ENCODE results near the gene MDN1. TPM values are rescaled to one million over a fixed set of nuclear protein-coding genes. Genes with fewer than 3 reads are reported as not detected.

The MDN1 gene
- total RNA-seq, 2 donors from 2014 or later = 26.2 to 53.3 TPM

DNA sequence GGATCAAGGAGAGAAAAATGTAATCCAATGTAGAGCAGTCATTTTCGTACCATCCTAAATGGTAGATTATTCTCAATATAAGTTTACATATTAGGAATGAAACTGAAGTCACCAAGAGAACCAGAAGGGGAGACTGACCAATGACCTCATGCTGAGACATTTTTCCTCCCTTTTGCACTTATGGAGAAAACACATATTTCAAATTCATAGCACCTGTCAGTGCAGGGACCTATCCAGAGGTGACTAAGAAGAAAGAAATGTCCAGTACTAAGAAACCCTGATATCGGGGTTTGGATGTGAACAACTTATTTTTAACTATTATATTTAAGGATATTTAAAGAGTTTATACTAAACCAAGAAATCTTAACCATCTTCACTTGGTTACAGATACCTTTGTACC, 164.5 kb downstream of the MDN1 start:
- WGBS = 92% methylated on average over 2 of the region's 2 CpGs
- TF ChIP-seq, protein P1, sequence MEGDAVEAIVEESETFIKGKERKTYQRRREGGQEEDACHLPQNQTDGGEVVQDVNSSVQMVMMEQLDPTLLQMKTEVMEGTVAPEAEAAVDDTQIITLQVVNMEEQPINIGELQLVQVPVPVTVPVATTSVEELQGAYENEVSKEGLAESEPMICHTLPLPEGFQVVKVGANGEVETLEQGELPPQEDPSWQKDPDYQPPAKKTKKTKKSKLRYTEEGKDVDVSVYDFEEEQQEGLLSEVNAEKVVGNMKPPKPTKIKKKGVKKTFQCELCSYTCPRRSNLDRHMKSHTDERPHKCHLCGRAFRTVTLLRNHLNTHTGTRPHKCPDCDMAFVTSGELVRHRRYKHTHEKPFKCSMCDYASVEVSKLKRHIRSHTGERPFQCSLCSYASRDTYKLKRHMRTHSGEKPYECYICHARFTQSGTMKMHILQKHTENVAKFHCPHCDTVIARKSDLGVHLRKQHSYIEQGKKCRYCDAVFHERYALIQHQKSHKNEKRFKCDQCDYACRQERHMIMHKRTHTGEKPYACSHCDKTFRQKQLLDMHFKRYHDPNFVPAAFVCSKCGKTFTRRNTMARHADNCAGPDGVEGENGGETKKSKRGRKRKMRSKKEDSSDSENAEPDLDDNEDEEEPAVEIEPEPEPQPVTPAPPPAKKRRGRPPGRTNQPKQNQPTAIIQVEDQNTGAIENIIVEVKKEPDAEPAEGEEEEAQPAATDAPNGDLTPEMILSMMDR (IDR thresholded peaks at IDR 0.05) = no peak
- TF ChIP-seq POLR2AphosphoS5 (IDR thresholded peaks at IDR 0.05) (no peak), POLR2A (IDR thresholded peaks at IDR 0.05) (no peak)
- peaks cover 0 to 2% of the 10 kb centered on the region in 2 donors for H3K36me3 ChIP-seq
- H3K27ac ChIP-seq = no peak overlapping the region
- no peak for DNase-seq (ENCODE audit: low spot score)
- intact Hi-C loops (cut with DNase I) = no loop called here
- no peaks in the 10 kb centered on the region for H3K9me3 ChIP-seq
- no peak overlapping the region for H3K4me3 ChIP-seq
- no peaks in the 10 kb centered on the region for H3K4me1 ChIP-seq (replicated peaks)
- no peaks in the 10 kb centered on the region for H3K27me3 ChIP-seq (replicated peaks; ENCODE audit: insufficient read depth)

DNA sequence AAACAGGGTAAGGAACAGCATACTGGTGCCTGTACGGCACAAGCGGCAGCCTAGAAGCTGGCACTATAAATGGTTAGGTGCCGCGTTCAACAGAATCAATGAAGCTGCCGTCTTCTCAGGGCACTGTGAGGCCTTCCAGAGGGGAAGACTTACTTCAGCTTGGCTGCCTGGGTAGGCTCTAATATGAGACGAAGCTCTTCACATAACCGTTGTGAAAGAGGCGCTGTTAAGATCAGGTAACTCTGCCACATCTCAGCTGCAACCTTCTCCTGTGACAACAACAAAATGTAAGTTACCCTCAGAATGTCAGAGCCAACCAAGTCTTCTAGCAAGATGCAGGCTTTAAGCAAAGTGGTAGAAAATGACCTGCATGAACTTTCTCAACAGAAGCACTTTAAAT, 169.0 kb downstream of the MDN1 start:
- TF ChIP-seq, protein P1 (IDR thresholded peaks at IDR 0.05) = no peak
- TF ChIP-seq POLR2A (IDR thresholded peaks at IDR 0.05) = no peak
- no peak for TF ChIP-seq POLR2AphosphoS5 (IDR thresholded peaks at IDR 0.05)
- intact Hi-C loops (cut with DNase I) = no loop called here
- DNase-seq (ENCODE audit: low spot score) = no peak
- H3K4me1 ChIP-seq (replicated peaks) = no peaks in the 10 kb centered on the region
- no peak overlapping the region for H3K4me3 ChIP-seq
- H3K9me3 ChIP-seq = no peaks in the 10 kb centered on the region
- no peaks in the 10 kb centered on the region for H3K27me3 ChIP-seq (replicated peaks; ENCODE audit: insufficient read depth)
- no peak overlapping the region for H3K27ac ChIP-seq
- WGBS = 88% methylated on average over 8 of the region's 8 CpGs
- peaks cover 0 to 2% of the 10 kb centered on the region in 2 donors for H3K36me3 ChIP-seq

DNA sequence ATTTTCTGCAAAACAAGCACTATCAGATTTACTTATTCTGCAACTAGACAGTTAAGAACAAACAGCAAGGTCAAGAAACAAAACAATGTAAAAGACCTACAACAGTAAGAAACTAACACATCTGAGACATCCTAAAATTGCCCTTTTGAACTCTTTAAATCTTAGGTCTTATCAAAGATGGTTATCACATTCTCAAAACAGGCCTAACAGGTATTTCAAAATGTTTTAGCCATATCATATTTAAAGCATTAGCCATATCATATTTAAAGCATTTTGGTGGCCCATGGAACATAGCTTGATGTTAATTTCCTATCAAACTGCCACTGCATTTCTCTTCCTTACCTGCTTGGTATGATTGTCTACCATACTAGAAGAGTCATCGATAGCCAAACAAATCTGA, 169.9 kb downstream of the MDN1 start:
- Histone ChIP-seq H3K4me1 (replicated peaks) (no peaks in the 10 kb centered on the region), H3K27ac (no peak overlapping the region), H3K9me3 (no peaks in the 10 kb centered on the region), H3K4me3 (no peak overlapping the region), H3K36me3 (peaks cover 0 to 2% of the 10 kb centered on the region in 2 donors), H3K27me3 (replicated peaks; ENCODE audit: insufficient read depth) (no peaks in the 10 kb centered on the region)
- DNase-seq (ENCODE audit: low spot score) = no peak
- WGBS = 100% methylated on average over 1 of the region's 1 CpG
- TF ChIP-seq POLR2AphosphoS5 (IDR thresholded peaks at IDR 0.05) (no peak), POLR2A (IDR thresholded peaks at IDR 0.05) (no peak)
- TF ChIP-seq, protein P1 (IDR thresholded peaks at IDR 0.05) = no peak
- intact Hi-C loops (cut with DNase I) = no loop called here

DNA sequence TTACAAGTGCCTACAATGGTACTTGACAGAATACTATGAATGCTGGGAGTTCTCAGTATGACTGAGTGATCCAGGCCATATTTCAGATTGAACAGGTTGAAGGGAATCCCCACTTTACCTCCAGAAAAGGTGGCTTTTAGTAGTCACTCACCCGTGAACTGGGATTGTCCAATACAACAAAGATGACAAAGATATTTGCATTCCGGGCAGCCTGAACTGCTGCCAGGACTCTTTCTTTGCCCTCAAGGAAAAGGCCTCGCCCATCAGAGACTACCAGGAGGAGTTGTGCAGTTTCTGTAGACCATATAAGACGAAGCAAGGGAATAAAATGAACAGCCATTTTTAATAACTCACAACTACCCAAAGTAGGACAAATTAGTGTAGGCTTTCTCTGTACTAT, 174.7 kb downstream of the MDN1 start:
- no peaks in the 10 kb centered on the region for H3K27me3 ChIP-seq (replicated peaks; ENCODE audit: insufficient read depth)
- intact Hi-C loops (cut with DNase I) = no loop called here
- no peaks in the 10 kb centered on the region for H3K36me3 ChIP-seq
- H3K9me3 ChIP-seq = no peaks in the 10 kb centered on the region
- TF ChIP-seq, protein P1 (IDR thresholded peaks at IDR 0.05) = no peak
- TF ChIP-seq POLR2AphosphoS5 (IDR thresholded peaks at IDR 0.05) (no peak), POLR2A (IDR thresholded peaks at IDR 0.05) (no peak)
- no peak overlapping the region for H3K4me3 ChIP-seq
- no peak for DNase-seq (ENCODE audit: low spot score)
- no peaks in the 10 kb centered on the region for H3K4me1 ChIP-seq (replicated peaks)
- no peak overlapping the region for H3K27ac ChIP-seq
- WGBS = 64% methylated on average over 4 of the region's 4 CpGs

DNA sequence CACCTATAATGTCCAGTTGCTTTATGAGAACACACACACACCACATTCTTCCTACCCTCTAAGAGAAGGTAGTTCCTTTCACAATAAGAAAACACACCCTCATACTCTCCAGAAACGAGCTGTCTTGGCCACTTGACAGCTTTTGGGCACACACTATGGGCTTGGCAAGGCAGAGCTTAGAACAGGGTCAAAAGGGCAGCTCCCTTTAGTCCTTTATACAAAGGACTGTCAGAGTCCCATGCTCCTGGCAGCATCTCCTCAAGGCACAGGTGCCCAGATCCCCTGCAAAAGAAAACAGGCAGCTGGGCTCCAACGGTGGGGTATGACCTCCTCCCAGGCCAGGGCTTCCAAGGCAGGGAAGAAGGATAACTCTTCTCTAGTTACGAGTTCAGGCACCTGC, 176.2 kb downstream of the MDN1 start:
- TF ChIP-seq, protein P1 (IDR thresholded peaks at IDR 0.05) = no peak
- TF ChIP-seq POLR2AphosphoS5 (IDR thresholded peaks at IDR 0.05) (no peak), POLR2A (IDR thresholded peaks at IDR 0.05) (no peak)
- no peak for DNase-seq (ENCODE audit: low spot score)
- H3K27ac ChIP-seq = no peak overlapping the region
- H3K9me3 ChIP-seq = no peaks in the 10 kb centered on the region
- no peak overlapping the region for H3K4me3 ChIP-seq
- no peaks in the 10 kb centered on the region for H3K4me1 ChIP-seq (replicated peaks)
- no peaks in the 10 kb centered on the region for H3K27me3 ChIP-seq (replicated peaks; ENCODE audit: insufficient read depth)
- WGBS = 46% methylated on average over 3 of the region's 3 CpGs
- no peaks in the 10 kb centered on the region for H3K36me3 ChIP-seq
- intact Hi-C loops (cut with DNase I) = no loop called here
